ENCODE data around the gene FNDC7.
"Not testable (repeated sequence)": the region's sequence is repeated elsewhere in the genome, so short reads cannot be mapped to it uniquely, and the experiment has no call there.

The FNDC7 gene, protein sequence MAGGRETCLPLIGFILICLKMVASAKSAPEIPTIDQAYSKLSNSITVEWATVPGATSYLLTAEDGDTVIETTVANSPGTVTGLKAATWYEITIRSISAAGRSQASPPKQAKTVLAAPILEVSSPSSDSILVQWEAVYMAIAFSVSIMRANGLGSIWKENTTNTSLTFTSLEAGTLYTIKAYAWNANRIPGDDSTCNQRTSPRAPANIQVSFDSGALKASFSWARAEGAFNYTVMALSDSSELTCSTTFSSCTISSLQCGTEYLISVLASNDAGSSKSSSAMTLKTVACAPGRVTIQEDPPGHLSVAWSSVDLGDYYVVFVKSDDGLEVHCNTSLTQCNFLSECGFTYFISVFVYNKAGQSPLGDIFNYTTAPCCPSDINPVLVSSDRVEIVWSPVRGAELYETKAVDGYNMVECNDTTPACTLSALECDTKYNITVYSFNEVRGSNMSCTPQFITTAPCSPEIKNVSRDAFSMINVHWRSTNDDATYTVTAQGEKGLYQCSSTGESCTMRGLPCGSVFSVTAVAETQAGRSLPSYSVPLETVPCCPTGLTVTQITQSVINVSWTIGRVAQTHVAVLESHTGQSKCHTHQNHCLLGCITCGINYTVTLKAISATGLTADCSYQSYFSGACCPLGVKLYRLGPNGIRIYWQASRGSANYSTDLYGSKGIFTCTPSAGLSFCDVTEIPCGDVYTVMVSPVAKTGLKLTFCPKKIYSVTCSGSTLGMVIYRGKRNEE

DNA sequence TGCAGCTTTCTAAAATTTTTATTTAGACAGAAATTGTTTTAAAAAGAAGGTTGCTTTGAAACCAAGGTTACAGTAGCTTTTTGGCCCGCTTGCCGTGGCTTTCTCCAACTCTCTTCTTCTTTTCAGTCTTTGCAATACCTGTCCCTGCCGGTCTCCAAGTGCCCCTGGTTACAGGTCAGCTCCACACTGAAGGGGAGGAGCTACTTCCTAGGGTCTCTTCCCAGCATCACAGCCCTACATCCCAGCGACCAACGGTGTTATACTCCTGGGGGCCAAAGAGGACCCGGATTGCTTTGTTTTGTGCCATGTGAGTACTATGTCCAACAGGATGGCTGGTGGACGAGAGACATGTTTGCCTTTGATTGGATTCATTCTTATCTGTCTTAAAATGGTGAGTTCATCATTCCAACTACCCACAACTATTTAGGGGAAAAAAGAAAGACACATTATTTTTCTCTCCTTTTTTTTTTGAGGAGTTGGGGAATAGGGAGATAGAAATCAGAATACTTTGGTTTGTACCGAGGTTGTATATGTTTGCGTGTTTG lies at the start of gene FNDC7:
FNDC7 (plus strand) TSS at position 303 of the 545 bp plus-strand sequence; CDS start at position 329, 26 bp downstream.
- no peak for DNase-seq

DNA sequence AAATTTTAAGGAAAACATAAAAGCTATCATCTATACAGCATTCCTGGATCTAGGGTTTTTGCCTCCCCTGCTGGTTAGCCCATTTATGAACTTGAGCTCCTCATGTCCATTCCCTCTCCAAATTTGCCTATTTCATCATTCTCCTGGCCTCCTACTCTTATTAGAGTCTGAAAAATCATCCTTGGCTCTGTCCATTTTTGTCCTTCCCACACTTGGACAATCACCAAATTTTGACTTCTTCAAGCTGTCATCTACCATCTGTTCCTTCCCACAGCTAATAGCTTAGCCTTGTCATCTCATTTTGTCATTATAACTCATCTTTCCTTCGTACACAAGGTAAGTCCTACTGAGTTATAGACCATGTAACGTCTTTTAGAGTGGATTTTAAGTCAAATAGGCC lies 49.6 kb upstream of the FNDC7 start:
- DNase-seq, result no peak

DNA sequence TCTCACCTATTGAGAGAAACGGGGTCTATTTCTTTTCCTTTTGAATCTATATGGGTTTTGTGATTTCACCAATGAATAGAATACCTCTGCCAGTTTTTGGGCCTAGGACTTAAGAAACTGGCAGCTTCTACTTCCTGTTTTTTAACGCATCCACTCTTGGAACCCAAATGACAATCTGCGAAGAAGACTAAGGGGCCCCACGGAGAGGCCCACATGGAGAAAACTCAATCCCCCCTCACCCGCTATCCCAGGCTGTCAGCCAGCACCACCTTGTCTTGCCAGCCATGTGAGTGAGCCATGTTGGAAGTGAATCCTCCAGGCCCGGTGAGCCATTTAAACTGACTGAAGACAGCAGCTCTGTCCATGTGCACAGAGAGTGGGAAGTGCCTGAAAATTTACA lies 48.2 kb upstream of the FNDC7 start:
- no peak for DNase-seq

DNA sequence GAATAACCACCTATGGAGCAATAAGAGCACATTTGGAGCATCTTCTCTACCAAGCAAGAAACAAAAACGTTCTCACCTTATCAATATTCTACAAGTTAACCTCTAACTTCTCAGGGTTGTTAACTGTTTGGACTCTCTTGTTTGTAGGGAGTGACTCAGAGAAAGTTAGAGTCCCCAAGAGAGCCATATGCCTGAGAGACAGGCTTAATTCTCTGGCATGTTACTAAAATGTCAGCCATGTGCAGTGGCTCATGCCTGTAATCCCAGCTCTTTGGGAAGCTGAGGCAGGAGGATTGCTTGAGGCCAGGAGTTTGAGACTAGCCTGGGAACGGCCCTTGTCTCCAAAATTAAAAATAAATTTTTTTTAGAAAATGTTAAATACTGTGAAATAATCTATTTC lies 47.6 kb upstream of the FNDC7 start:
- DNase-seq, result no peak

DNA sequence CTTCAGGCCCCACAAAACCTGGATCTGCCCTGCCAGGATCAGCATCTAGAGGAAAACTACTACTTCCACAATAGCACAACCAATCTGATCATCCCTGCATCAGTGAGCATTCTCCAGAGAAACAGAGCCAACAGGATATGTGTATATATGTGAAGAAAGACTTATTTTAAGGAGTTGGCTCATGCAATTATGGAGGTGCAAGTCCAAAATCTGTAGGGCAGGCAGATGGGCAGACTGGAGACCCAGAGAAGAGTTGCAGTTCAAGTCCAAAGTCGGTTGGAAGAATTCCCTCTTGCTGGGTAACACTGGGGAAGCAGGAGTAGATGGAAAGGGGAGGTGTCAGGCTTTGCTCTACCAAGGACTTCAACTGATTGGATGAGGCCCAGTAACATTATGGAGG lies 46.9 kb upstream of the FNDC7 start:
- DNase-seq, result no peak

DNA sequence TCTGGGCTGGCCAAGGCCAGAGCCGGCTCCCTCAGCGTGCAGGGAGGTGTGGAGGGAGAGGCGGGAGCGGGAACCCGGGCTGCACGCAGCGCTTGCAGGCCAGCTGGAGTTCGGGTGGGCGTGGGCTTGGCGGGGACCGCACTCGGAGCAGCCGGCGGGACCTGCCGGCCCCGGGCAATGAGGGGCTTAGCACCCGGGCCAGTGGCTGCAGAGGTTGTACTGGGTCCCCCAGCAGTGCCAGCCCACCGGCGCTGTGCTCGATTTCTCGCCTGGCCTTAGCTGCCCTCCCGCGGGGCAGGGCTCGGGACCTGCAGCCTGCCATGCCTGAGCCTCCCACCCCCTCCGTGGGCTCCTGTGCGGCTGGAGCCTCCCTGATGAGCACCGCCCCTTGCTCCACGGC lies 45.3 kb upstream of the FNDC7 start:
- DNase-seq, result not testable (repeated sequence)

DNA sequence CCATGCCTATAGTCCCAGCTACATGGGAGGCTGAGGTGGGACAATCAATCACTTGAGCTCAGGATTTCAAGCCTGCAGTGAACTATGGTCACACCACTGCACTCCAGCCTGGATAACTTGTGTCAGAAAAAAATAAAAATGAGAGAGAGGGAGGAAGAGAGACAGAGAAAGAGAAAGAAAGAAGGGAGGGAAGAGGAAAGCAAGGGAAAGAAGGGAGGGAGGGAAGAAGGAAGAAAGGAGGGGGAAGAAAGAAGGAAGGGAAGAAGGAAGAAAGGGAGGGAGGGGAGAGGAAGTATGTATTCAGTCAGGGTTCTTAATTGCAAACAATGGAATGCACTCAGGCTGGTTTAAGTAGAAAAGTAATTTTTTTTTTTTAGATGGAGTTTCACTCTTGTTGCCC lies 43.9 kb upstream of the FNDC7 start:
- no peak for DNase-seq

DNA sequence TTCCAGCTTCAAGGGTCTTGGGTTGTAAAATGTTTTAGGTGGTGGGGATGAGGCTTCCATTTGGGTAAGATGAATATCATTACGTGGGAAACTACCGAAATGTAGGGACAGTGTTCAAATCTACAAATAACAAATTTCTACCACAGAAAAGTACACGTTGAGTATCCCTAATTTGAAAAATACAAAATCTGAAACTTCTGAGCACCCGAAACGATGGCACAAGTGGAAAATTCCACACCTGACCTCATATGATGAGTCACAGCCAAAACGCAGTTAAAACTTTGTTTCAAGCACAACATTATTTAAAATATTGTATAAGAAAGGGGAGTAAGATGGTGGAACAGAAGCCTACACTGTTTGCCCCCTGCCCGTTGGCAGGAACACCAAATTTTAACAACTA lies 43.0 kb upstream of the FNDC7 start:
- DNase-seq, result no peak

DNA sequence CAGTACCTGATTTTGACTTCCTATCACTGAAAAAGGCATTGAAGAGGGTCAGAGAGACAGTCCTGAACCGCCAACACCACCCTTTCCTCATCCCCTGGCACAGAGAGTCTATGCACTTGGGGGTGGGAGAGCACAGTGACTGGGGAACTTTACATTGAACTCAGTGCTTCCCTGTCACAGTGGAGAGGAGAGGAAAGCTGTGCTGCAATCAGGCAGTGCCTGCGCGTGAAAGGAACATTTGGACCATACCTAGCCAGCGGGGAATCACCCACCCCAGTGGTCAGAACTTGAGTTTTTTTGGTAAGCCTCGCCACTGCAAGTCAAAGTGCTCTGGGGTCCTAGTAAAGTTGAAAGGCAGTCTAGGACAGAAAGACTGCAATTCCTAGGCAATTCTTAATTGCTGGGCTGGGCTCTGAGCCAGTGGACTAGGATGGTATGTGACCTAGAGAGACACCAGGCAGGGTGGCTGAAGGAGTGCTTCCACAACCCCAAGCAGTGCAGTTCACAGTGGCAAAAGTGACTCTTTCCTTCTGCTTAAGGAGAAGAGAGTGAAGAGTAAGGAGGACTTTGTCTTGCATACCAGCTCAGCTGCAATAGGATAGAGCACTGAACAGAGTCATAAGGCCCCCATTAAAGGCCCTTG lies 42.5 kb upstream of the FNDC7 start:
- no peak for DNase-seq

DNA sequence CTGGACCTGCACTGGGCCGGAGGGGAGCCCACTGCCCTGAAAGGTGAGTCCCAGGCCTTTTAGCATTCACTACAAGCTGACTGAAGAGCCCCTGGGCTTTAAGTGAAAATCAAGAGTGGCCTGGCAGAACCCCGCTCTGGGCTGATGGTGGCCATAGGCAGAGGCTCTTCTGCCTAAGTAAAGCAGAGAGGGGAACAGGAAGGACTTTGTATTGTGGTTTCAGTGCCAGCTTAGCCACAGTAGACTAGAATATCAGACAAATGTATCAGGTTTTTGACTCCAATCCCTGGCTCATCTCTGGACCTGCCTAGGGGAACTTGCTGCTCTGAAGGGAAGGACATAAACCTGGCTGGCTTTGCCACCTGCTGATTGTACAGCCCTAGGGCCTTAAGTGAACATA lies 41.6 kb upstream of the FNDC7 start:
- DNase-seq, result no peak

DNA sequence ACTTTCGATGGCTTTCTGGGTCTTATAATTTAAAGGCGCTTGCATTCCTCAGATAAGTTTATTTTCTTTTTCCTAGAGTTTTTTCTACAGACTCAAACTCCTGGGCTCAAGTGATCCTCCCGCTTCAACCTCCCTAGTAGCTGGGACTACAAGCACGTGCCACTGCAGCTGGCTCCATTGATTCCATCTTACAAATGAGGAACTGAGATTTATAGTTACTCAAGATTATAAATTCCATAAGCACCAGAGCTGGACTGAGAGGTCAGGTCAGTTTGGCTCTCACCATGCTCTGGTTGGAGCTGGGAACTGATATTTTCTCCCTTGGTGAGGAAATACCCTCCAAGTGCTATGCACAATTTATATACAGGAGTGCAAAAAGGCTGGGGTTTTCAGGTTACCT lies 34.0 kb upstream of the FNDC7 start:
- no peak for DNase-seq

DNA sequence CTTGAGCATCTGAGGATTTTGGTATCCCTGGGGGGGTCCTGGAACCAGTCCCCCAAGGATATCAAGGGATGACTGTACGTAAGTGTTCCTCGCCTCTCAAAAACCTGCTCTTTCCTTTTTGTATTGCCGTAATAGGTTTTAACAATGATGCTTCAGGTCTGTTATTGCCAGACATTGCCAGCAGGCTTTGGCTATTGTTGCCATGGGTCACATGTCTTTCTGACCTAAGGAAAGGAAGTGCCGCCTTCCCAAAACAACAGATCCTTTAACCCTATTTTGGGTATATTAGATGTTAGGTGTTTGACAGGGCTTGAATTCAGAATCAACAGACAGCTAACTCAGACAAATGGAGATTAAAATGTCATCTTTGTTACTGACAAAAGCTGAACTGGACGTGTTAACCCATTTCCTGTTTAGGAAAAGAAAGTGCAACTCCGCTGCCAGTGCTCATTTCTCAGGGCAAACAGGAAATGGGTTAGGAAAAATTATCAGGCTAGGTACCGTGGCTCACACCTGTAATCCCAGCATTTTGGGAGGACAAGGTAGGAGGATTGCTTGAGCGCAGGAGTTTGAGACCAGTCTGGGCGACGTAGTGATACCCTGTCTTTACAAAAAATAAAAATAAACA lies 33.0 kb upstream of the FNDC7 start:
- no peak for DNase-seq

DNA sequence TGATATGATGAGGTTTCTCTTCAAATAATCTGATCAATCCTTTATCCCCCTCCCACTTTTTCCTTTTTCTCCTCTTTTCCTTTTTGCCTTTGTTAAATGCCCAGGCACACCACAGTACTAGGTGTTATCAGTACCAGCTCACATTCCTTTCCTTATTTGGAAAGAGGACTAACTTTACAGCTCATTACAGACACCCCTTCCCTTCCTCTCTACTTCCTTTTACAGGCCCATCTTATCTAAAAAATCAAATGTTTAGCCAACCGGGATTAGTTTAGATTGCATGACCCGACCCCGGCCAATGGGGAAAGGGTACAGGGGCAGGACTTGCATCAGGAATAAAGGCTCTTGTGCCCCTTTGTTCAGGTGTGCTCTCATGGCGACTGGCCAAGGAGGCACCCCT lies 31.0 kb upstream of the FNDC7 start:
- not testable (repeated sequence) for DNase-seq

DNA sequence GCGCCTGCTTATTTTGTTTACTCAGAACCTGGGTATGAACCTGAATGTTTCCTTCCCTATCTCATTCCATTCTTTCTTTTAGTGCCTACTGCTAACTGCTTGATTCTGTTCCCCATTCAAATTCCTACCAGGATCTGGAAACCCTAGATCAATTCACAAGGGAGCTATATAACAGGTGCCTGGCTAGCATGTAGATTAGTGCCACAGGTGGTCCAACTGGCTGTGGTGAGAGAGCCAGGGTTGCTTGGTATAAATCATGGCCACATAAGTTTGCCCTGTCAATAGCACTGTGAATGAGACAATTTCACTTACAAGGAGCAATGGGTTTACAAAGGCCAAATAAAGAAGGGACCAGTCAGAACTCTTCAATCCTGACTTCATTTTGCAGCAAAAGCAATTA lies 27.2 kb upstream of the FNDC7 start:
- no peak for DNase-seq

DNA sequence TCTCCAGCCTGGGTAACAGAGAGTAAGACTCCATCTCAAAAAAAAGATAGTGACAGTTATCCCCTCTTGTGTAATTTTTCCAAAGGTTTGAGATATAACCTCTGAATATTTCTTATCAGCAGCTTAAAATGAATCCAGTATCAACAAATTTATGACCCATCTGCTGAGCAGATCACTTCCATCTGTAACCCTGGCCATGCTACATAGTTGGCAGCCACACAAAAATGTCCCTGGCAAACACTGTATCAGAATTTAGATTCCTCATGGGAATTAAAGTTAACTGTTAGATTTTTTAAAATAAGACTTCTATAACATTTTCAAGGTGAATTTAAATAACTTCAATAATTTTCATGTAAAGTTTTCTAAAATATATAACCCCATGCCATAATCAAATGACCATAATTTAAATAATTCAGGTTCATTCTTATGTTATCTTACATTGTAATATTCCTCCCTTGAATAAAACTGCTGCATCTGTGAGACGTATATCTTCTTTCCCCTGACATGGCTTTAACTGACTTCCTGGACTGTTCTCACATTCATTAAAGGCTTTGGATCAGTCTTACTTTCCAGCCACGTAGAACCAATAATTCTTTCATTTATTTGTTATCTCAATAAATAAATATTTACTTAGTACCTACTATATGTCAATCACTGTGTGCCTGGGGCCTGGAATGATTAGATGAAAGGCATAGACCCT lies 25.9 kb upstream of the FNDC7 start:
- no peak for DNase-seq

DNA sequence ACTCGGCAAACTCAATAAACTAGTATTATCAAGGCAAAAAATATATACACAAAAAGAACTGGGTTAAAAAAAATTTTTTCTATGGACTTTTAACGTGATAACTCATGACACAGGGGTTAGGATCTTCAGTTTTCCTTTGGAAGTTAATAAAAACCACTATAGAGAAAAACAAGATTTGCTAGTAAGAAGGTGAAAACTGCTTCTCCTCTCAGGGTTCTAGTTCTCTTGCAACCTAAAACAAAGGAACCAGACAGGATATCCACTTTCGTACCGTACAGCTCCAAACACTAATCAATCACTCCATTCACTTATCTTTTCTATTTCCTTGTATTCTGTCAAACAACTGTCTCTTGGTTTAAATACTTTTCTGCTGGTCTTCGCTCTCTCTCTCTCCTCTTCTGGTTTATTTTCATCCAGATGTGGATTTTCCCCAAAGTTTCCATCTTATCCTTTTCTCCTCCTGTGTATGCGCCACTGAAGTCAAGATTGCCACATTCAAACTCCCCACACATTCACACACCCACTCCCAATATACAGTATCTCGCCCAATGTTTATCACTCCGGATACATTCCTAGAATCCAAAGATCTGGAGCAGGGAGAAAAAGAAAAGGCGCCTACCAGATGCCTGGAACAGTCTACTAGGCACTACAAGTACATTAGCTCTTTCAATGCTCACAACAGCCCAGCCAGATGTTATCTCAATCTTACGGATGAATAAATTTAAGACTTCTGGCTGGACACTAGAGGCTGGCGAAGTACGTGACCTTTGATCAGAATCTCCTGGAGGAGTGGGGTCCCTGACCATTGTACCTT lies 21.4 kb upstream of the FNDC7 start:
- no peak for DNase-seq

DNA sequence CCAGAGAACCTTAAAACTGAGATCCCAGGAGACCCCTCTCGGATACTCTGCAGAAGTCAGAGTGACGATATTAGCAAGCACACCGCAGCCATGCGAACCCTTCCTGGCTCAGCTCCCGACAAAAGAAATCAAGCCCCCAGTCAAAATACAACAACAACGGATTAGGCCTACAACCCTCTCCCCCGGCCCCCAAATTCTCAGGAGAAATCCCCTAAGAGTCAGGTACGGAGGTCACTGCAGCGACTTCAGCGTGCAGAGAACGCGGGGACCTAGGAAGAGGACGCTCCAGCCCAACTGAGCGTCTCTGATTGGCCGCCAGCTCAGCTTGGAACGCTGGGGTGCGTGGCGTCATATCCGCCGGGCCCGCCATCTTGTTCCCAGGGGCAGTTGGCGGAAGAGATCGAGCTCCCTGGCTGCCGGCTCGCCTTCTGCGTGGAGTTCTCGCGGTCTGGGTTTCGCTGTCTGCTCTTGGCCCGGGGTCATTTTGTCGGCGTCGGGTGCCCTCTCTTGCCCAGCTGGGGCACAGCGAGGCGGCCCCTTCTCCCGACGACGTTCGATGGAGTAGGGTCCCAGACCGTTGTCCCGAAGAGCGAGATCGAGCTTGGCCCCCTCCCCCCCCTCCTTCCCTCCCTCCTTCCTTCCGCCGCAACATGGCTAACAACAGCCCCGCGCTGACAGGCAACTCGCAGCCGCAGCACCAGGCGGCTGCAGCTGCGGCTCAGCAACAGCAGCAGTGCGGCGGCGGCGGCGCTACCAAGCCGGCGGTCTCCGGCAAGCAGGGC lies 20.6 kb upstream of the FNDC7 start, which contains the start of gene PRPF38B:
PRPF38B (plus strand) TSS at position 369 of the 782 bp plus-strand sequence; CDS start at position 651, 282 bp downstream.
- peak; percentile 92 for DNase-seq

DNA sequence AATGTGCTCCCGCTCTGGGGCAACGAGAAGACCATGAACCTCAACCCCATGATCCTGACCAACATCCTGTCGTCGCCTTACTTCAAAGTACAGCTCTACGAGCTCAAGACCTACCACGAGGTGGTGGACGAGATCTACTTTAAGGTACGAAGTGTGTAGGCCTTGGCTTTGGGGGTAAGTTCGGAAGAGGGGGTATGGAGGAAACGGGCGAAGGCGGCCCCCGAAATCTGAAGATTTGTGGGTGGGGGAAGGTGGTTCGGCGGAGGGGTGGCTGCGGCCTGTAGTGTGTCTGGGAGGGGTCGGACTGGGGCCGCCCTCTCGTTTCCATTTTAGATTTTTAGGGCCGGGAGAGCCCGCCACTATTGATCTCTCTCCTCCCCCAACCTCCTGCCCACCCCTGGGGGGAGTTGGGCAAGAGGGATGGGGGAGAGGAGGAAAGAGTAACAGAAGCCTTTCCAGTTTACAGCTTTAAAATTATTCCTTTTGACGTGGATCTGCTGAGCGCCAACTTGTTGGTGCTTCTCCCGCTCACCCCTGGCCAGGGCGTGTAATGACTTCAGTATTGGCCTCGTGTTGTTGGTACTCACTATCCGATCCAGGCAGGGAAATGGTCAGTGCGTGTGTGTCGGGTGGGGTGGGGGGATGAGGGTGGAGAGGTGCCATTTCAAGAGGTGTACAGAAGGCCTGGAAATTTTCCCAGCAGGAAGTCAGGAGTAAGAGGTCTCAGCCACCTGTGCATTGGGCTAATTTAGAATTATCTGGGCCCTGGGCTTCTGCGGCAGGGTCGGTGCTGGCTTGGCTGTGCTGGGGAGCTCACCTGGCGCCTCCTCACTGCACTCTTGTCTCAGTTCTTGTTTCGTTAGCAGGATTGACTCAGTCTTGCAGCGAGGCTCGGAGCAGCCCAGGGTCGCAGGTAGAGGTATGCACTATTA lies 19.7 kb upstream of the FNDC7 start:
- peak; percentile 69 for DNase-seq

DNA sequence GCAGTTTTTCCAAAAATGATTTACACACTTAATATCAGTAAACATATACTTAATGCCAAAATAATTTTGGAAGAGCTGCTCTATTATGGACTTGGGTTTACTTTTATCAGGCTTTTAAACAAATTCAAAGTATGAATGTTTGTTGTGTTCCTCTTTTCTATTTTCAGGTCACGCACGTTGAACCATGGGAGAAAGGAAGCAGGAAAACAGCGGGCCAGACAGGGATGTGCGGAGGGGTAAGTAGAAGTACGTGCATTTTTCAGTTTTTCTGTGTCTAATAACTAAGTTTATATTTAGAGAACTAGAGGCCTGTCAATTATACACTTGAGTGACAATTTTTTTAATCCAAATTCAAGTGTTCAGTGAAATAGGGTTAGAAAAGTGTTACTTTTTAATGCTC lies 17.2 kb upstream of the FNDC7 start:
- DNase-seq, result no peak

Data from activated CD4-positive, alpha-beta T cell treated with anti-CD3 and anti-CD28 coated beads, Interleukin-2, amount 50 U/mL, for 1 hour (primary cell).